COLO668 (cell line): ENCODE results near the gene C1QTNF8.
"Not testable (repeated sequence)": the region's sequence is repeated elsewhere in the genome, so short reads cannot be mapped to it uniquely, and the experiment has no call there.

Source experiments
- DNase-seq: peaks from one replicate; lab custom pipeline; 2025; ENCODE audit not compliant: unreplicated experiment; lab: John Stamatoyannopoulos, UW

The C1QTNF8 gene

DNA sequence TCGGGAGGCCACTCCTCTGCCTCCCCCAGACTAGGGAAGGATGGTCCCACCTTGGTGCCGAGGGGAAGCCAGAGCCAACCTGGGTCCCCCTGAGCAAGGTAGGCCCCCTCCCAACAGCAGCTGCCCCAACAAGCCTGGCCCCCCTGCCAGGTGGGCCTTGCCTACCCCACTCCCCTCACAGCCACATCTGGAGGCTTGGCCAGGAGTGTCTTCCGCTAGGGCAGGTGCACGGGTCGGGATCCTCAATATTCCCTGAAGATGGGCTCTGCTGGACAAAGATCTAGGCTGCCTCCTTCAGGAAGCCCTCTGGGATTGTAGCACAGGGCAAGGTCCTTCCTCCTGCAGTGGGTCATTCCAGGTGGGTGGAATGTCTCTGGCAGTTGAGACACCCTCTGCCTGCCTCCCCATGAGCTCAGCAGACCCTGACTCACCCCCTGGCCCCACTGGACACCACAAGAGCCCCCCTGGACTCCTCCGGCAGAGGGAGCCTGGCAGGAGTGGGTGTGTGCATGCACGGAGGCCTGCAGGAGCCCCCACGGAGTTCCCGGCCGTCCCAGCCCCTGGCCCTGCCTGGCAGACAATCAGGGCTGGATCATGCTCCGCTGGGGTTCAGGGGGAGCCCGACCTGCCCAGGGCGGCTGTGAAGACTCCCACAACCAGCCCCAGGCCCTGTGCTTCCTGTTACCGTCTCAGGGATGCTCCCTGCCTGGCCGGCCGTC, 435 bp downstream of the C1QTNF8 start:
- no peak for DNase-seq

DNA sequence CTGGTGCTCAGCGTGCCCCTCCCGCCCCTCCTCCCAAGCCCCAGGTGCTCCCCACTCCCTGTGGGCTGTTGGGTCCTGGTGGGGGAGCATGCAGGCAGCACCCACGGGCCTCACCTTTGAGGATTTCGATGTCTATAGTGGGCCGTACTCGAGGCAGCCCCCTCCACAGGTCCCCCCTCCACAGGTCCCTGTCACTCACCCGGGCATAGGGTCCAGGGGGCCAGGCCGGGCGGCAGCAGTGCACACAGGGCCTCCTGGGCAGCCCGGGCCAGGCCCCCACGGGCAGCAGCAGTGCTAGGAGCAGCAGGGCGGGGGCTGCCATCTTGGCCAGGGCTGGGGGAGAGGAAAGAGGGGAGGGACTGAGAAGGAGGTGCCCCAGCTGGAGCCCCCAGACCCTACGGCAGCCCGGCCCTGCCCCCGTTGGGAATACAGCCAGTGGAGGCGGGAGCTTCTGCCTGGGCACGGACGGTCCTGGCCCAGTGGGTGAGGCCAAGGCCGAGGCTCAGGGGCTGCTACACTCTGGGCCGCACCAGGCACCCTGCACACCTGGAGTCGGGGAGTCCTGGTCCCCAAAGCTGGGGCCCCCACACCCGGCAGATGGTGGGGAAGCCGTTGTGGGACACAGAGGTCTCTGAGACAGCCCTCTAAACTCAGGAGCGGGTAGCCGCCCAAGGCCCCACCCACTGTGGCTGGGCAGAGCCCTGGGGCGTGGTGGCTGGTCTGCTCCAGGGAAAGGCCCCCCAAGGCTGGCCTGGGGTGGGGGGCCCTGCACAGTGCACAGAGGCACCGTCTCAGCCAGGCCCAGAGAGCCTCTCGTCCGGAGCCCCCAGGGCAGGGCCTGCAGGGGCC, 1.2 kb downstream of the C1QTNF8 start:
- DNase-seq = no peak

DNA sequence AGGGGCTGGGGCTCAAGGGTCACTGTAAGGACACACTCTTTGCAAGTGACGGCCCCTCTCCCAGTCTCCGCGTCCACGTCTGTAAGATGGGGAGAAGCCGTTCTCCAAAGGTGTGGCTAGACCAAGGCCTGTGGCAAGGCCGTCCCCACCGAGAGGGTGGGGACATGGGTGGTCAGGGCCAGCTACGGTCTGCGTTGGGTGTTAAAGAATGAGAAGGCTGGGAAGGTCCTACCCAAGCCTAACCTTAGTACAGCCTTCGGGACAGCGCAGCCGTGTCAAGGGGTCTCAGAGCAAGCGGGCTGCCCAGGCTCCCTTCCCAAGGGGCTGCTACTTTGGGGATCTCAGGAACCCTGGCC, 1.9 kb downstream of the C1QTNF8 start:
- no peak for DNase-seq

DNA sequence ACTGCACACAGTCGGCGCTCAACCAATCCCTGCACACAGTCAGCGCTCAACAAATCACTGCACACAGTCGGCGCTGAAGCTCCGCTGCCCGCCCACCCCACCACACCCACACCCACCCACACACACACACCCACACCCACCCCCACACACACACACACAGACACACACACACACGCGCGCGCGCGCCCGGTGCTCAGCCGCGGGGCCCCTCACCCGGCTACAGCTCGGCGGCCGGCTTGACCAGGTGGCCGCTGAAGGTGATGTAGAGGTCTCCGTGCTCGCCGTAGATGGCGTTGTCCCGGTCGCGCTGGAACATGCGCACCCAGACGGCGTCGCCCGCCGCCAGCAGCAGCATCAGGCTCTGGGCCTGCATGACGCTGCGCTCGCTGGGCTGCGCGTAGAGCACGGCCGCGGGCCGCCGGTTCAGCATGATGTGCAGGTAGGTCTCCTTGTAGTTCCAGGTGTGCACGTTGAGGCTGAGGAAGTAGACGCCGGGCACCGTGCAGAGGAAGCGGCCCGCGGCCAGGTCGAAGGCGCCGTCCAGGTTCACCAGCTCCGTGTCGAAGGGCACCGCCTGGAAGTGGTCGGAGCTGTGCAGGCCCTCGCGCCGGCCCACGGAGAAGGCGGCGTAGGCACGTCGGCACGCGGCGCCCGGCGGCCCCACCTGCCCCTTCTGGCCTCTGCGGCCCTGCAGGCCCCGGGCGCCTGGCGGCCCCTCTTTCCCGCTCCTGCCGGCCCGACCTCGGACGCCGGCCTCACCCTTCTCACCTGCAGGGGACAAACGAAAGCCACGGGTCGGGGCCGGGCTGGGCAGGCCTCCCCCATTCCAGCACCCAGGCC, 2.5 kb downstream of the C1QTNF8 start:
- DNase-seq = peak; percentile 85

DNA sequence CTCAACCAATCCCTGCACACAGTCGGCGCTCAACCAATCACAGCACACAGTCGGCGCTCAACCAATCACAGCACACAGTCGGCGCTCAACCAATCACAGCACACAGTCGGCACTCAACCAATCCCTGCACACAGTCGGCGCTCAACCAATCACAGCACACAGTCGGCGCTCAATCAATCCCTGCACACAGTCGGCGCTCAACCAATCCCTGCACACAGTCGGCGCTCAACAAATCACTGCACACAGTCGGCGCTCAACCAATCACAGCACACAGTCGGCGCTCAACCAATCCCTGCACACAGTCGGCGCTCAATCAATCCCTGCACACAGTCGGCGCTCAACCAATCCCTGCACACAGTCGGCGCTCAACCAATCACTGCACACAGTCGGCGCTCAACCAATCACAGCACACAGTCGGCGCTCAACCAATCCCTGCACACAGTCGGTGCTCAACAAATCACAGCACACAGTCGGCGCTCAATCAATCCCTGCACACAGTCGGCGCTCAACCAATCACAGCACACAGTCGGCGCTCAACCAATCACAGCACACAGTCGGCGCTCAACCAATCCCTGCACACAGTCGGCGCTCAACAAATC, 3.3 kb downstream of the C1QTNF8 start:
- not testable (repeated sequence) for DNase-seq

DNA sequence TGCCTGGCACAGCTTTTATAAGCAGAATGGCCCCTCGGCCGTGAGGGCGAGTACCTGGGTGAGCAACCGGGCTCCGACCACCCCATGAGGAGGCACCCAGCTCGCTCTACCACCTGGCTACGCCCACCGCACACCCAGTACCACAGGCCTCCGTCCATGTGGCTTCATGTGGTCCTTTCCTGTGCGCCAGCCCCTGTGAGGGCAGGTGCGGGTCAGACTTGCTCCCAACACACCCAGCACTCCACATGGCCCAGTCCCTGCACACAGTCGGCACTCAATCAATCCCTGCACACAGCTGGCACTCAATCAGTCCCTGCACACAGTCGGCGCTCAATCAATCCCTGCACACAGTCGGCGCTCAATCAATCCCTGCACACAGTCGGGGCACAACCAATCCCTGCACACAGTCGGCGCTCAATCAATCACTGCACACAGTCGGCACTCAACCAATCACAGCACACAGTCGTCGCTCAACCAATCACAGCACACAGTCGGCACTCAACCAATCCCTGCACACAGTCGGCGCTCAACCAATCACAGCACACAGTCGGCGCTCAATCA, 4.0 kb downstream of the C1QTNF8 start:
- DNase-seq = no peak

DNA sequence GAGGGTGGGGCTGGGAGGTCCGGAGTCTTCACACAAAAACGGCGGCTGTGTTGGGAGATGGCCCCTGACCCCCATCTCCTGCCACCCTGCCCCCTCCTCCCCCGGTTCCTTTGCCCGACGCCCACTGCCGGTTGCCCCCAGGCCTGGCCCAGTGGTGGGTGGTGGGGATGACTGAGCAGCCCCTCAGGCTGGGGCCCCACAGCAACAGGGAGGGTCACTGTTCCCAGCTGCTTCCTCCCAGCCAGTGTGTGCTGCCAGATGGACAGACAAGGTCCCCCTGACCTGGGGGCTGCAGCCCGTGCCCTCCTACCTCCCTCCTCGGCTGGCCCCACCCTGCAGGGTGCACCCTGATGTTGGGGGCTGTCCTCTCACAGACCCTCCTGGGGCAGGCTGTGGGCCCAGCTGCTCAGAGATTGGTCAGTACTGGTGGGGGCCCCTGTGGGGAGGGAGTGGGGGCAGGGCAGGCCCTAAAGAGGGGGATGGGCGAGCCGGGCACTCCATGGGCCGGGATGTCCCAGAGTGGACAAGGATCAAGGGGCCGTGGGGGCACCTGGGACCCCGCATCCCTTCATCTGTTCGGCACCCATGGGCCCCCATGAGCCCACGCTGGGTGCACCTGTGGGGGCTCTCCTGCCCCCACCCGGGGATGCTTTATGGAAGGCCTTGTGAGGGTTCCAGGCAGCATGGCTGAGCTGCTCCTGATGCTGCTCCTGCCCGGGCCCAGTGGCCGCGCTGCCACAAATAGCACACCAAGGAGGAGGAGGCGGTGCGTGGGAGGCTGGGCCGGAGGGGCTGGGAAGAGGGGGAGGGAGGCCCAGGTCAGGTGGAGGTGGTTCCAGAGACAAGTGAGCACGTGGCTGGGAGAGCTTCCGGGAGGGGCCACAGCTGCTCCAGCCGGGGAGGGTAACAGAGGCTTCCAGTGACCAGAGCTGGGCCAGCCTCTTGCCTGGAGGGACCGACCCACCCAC, 5.1 kb downstream of the C1QTNF8 start:
- peak; percentile 55 for DNase-seq

DNA sequence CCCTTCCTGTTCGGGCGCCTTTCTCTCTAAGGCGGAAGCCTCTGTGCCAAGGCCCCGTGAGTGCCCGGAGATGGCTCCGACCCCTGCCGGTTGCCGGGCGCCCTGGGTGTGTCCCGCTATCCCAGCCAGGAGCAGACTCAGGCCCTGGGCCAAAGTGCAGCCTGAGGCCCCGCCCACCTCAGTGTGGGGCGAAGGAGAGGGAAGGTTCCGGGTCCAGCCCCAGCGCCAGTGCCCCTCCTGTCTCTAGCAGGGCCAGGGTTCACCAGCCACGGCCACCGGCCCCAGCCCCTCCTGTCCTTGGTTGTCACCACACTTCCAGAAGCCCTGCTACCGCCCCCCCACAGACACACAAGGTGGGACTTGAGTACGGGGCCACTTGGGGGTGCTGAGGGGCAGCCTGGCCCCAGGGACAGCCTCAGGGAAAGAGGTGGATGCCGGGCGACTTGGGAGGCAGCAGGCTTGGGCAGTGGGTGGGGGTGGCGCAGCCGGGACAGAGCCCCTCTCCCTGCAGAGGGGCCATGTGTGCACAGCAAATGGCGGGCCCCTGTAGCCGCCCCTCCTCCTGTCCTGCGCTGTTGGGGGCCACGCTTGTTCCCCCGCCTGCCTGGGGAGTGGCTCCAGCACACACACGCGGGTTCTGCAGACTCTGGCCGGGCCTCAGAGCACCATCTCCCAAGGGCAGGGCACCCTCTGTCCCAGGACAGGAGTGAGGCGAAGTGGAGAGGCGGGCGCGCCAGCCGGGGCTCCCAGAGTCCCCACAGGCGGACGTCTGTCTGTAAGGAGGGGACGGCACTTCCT, 6.0 kb downstream of the C1QTNF8 start:
- DNase-seq = peak; percentile 71

DNA sequence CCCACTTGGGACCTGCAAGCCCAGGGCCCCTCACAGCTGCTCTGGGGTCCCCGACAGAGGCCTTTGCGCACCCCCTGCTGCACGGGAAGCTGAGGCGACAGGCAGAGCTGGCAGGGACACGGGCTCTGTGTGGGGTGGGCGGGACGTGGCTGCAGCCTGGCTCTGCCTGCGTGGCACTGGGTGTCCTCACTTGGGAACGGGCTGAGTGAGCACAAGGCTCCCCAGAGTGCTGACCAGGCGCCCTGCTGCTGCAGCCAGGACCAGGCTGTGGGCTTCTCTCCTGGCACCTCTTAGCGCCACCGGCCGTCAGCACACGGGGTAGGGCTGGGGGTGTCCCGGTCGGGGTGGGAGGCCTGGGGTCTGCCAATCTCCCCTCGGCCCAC, 6.6 kb downstream of the C1QTNF8 start:
- DNase-seq = no peak

DNA sequence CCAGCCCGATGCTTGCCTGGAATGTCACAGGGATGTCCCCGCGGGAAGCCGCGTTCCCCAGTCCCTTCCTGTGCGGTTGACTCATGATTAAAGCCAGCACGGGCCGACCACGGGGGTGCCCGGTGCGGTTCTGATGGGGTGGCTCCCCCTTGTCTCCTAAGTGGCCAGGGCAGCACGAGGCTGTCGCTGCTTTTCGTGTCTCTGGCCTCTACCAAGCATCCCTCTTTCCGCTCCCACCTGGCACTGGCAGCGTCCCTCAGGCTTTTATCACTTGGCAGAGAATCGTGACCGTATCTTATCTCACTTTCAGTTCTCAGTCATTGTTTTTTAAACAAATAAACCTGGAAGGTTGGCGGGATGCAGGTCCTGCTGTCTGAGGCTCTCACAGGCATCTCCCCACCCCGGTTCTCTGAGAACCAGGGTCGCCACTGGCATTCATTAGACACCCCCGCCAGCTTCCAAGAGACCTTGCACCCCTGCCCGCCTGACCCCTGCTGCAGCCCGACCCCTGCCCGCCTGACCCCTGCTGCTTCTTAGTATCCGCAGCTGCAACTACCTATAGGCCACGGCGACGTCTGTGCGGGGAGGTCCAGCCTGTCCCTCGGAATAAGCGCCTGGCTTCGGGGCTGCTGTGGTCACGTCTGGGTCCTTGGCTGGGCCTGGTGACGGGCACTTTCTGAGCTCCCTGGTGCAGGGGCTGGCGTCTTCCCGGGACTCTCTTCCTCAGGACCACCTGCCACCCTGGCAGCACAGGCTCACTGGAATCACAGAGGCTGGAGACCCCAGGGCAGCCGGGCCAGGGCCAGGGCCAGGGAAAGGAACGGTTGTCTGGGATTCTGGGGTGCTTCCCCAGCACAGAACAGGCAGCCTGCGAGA, 7.5 kb downstream of the C1QTNF8 start:
- DNase-seq = peak; percentile 30

DNA sequence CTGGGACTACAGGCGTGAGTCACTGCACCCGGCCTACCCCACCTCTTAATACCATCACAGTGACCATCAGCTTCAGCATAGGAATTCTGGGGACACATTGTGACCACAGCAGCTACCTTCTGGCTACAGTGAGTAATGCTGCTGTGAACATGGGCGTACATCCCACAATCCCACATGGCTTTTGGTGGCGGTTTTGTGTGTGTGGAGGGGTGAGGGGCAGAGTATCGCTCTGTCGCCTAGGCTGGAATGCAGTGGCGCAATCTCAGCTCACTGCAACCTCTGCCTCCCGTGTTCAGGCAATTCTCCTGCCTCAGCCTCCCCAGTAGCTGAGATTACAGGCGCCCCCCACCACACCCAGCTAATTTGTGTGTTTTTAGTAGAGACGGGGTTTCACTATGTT, 9.6 kb downstream of the C1QTNF8 start:
- DNase-seq = not testable (repeated sequence)

DNA sequence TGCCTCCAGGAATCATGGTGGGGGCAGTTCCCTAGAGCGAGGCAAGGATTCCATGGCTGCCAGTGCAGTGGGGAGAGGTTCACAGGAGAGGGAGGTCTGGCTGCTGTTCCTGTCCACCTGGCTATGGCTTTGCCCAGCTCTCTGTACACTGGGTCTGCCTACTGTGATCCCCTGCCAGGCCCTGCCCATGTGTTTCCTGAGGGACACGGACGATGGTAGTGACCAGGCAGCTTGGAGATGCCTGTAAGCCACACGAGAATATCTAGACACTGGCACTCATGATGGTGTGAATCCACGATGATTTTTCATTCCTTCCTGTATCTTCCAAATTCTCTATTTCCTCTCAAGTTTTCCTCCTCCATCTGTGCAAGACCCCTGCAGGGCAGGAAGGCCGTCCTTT, 11.1 kb downstream of the C1QTNF8 start:
- DNase-seq = no peak

DNA sequence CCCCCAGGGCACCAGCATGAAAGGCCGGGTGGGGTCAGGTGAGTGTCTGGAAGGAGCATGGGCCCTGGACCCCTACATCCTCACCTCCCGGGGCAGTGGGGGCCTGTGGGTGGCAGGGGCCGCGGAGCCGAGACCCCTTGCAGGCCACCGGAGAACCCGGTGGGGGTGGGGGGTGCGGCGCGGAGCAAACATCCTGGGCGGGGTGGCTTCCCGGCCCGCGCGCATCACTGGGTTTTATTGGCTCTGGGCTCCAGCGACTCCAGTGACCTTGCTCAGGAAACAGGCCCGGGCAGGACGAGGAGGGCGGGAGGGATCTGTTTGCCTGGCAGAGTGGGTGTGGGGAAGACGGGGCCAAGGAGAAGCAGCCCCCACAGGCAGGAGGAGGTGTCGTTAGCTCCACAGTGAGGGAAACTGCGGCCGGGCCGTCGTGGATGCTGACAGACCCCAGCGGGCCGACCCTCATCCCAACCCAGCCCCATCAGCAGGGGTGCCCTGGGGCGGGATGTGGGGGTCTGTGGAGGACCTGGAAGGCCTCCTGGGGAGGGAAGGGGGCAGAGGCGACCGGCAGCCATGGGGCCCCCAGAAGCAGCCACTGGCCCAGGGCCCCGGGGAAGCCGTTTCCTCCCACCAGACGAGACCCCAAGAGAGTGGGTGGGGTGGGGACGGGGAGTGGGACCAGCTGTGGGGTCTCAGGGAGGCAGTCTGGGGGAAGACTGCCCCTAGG, 12.9 kb downstream of the C1QTNF8 start:
- DNase-seq = peak; percentile 71

DNA sequence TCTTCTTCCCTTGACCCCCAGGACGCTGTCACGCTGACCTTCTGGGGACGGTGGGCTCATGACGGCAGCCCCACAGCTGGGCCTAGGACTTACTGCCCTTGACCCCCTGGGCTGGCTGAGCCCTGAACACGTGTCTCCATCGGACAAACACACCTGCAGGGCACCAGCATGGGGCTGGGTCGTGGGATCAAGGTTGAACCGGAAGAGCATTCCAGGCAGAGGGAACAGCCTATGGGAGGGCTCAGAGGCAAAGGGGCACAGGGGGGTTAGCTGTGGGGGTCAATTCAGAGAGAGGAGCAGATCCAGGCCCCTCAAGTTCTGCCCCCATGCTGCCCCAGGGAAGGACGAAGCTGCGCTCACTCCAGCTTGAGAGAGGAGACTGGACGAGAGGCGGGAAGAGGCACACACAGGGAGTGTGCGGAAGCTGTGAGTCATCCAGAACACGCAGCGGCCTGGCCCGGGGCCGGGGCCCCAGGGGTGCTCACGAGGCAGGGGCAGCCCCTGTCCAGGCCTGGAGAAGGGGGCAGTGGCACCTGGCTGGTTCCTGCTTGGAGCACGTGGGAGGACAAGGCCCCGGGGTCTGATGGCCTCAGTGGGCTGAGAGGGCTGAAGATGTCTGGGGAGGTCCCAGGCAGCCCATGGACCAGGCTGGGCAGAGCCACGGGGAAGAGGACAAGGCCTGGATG, 13.6 kb downstream of the C1QTNF8 start:
- peak; percentile 70 for DNase-seq

DNA sequence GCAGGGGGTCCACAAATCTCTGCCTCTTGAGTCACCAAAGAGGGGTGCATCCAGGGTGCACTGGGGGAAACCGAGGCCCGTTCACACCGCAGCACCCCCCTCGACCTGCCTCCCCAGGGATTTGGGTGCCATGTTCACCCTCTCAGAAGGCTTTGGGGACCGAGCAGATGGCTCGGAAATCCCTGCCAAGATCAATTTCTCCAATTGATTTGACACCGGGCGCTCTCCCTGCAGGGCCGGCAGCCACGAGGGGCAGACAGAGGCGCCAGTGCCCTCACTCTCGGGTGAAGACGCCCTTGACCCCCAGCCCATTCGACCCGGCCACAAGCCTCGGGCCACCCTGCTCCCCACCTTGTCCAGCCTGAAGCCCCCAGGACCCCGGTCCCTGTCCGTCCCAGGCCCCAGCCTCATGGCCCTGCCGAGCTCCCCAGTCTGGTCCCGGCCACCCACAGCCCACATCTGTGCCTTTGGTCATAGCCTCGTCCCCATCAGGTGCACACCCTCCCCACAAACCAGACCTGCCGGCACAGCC, 14.2 kb downstream of the C1QTNF8 start:
- DNase-seq = no peak
